ENCODE data around the gene FAM234B.

Gene FAM234B

GRCh38 chr12:13007496-13008233 lies 36.5 kb upstream of the FAM234B start:
- no peak for TF ChIP-seq Cebpa-rat (IDR thresholded peaks at IDR 0.05)
- Histone ChIP-seq H4K20me1 (no peaks in the 10 kb centered on the region), H3K9me3 (replicated peaks in 1 of 11) (no peaks in the 10 kb centered on the region), H3K36me3 (no peaks in the 10 kb centered on the region), H3K4me2 (no peak overlapping the region), H3K27me3 (peaks cover 0 to 10% (median 4%) of the 10 kb centered on the region in 11 experiments; a peak in 11 of 22 replicates), H3K4me1 (peaks cover 0 to 31% (median 0%) of the 10 kb centered on the region in 10 experiments; a peak in 6 of 20 replicates), H3K9ac (no peak overlapping the region), H3K4me3 (no peak overlapping the region), H3K27ac (no peak overlapping the region)

GRCh38 chr12:13008741-13009380 lies 35.3 kb upstream of the FAM234B start:
- no peak overlapping the region for H3K4me3 ChIP-seq
- no peak overlapping the region for H3K9ac ChIP-seq
- H3K27me3 ChIP-seq: no peaks in the 10 kb centered on the region
- no peak for TF ChIP-seq Cebpa-rat (IDR thresholded peaks at IDR 0.05)
- H3K4me1 ChIP-seq: peaks cover 0 to 32% (median 0%) of the 10 kb centered on the region in 10 experiments; a peak in 5 of 20 replicates
- H3K4me2 ChIP-seq: no peak overlapping the region
- H4K20me1 ChIP-seq: no peaks in the 10 kb centered on the region
- H3K9me3 ChIP-seq (replicated peaks in 1 of 11): no peaks in the 10 kb centered on the region
- no peak overlapping the region for H3K27ac ChIP-seq
- H3K36me3 ChIP-seq: no peaks in the 10 kb centered on the region

GRCh38 chr12:13011098-13011497 lies 33.1 kb upstream of the FAM234B start:
- H3K27ac ChIP-seq: no peak overlapping the region
- peaks cover 0 to 20% (median 0%) of the 10 kb centered on the region in 10 experiments; a peak in 5 of 20 replicates for H3K4me1 ChIP-seq
- no peaks in the 10 kb centered on the region for H4K20me1 ChIP-seq
- H3K36me3 ChIP-seq: no peaks in the 10 kb centered on the region
- H3K9ac ChIP-seq: no peak overlapping the region
- H3K4me2 ChIP-seq: no peak overlapping the region
- no peaks in the 10 kb centered on the region for H3K27me3 ChIP-seq
- no peak overlapping the region for H3K4me3 ChIP-seq
- no peaks in the 10 kb centered on the region for H3K9me3 ChIP-seq (replicated peaks in 1 of 11)
- no peak for TF ChIP-seq Cebpa-rat (IDR thresholded peaks at IDR 0.05)

GRCh38 chr12:13022851-13023271 lies 21.3 kb upstream of the FAM234B start:
- Histone ChIP-seq H3K27me3 (no peaks in the 10 kb centered on the region), H3K9me3 (replicated peaks in 1 of 11) (no peaks in the 10 kb centered on the region), H3K36me3 (no peaks in the 10 kb centered on the region), H3K4me1 (no peaks in the 10 kb centered on the region), H3K4me3 (no peak overlapping the region), H4K20me1 (no peaks in the 10 kb centered on the region), H3K27ac (no peak overlapping the region), H3K4me2 (no peak overlapping the region), H3K9ac (no peak overlapping the region)
- TF ChIP-seq Cebpa-rat (IDR thresholded peaks at IDR 0.05): no peak

- TF ChIP-seq Cebpa-rat (IDR thresholded peaks at IDR 0.05): no peak
- no peak overlapping the region for H3K4me3 ChIP-seq
- H4K20me1 ChIP-seq: no peaks in the 10 kb centered on the region
- no peaks in the 10 kb centered on the region for H3K36me3 ChIP-seq
- H3K9me3 ChIP-seq (replicated peaks in 1 of 11): no peaks in the 10 kb centered on the region
- H3K27me3 ChIP-seq: no peaks in the 10 kb centered on the region
- H3K4me1 ChIP-seq: peaks cover 0 to 10% (median 0%) of the 10 kb centered on the region in 10 experiments; a peak in 1 of 20 replicates
- H3K27ac ChIP-seq: no peak overlapping the region
- no peak overlapping the region for H3K9ac ChIP-seq
- H3K4me2 ChIP-seq: no peak overlapping the region
Observed at GRCh38 chr12:13023811-13024530, 20.2 kb upstream of the FAM234B start.

- no peak overlapping the region for H3K27ac ChIP-seq
- no peaks in the 10 kb centered on the region for H4K20me1 ChIP-seq
- no peak overlapping the region for H3K4me3 ChIP-seq
- H3K4me2 ChIP-seq: no peak overlapping the region
- H3K9ac ChIP-seq: no peak overlapping the region
- TF ChIP-seq Cebpa-rat (IDR thresholded peaks at IDR 0.05): no peak
- H3K27me3 ChIP-seq: no peaks in the 10 kb centered on the region
- H3K36me3 ChIP-seq: no peaks in the 10 kb centered on the region
- H3K9me3 ChIP-seq (replicated peaks in 1 of 11): no peaks in the 10 kb centered on the region
- H3K4me1 ChIP-seq: peaks cover 0 to 10% (median 0%) of the 10 kb centered on the region in 10 experiments; a peak in 1 of 20 replicates
Observed at GRCh38 chr12:13024531-13024916, 19.7 kb upstream of the FAM234B start.

GRCh38 chr12:13026286-13026685 lies 17.9 kb upstream of the FAM234B start:
- no peaks in the 10 kb centered on the region for H4K20me1 ChIP-seq
- no peak overlapping the region for H3K27ac ChIP-seq
- H3K36me3 ChIP-seq: no peaks in the 10 kb centered on the region
- H3K4me3 ChIP-seq: no peak overlapping the region
- TF ChIP-seq Cebpa-rat (IDR thresholded peaks at IDR 0.05): no peak
- H3K9ac ChIP-seq: no peak overlapping the region
- no peaks in the 10 kb centered on the region for H3K9me3 ChIP-seq (replicated peaks in 1 of 11)
- H3K4me2 ChIP-seq: no peak overlapping the region
- no peaks in the 10 kb centered on the region for H3K27me3 ChIP-seq
- peaks cover 0 to 10% (median 0%) of the 10 kb centered on the region in 10 experiments; a peak in 1 of 20 replicates for H3K4me1 ChIP-seq

- no peaks in the 10 kb centered on the region for H3K36me3 ChIP-seq
- no peak for TF ChIP-seq Cebpa-rat (IDR thresholded peaks at IDR 0.05)
- H3K27me3 ChIP-seq: no peaks in the 10 kb centered on the region
- no peaks in the 10 kb centered on the region for H3K9me3 ChIP-seq (replicated peaks in 1 of 11)
- H4K20me1 ChIP-seq: no peaks in the 10 kb centered on the region
- H3K4me2 ChIP-seq: no peak overlapping the region
- no peak overlapping the region for H3K27ac ChIP-seq
- no peak overlapping the region for H3K4me3 ChIP-seq
- no peak overlapping the region for H3K9ac ChIP-seq
- H3K4me1 ChIP-seq: peaks cover 0 to 10% (median 0%) of the 10 kb centered on the region in 10 experiments; a peak in 1 of 20 replicates
Observed at GRCh38 chr12:13027032-13027431, 17.1 kb upstream of the FAM234B start.

- no peak overlapping the region for H3K4me2 ChIP-seq
Observed at GRCh38 chr12:13027508-13027907, 16.7 kb upstream of the FAM234B start.

More at GRCh38 chr12:13027508-13027907, 16.7 kb upstream of the FAM234B start:
- no peaks in the 10 kb centered on the region for H3K27me3 ChIP-seq
- TF ChIP-seq Cebpa-rat (IDR thresholded peaks at IDR 0.05): no peak
- H3K9me3 ChIP-seq (replicated peaks in 1 of 11): no peaks in the 10 kb centered on the region
- H3K36me3 ChIP-seq: no peaks in the 10 kb centered on the region
- H3K4me3 ChIP-seq: no peak overlapping the region
- no peaks in the 10 kb centered on the region for H4K20me1 ChIP-seq
- peaks cover 0 to 10% (median 0%) of the 10 kb centered on the region in 10 experiments; a peak in 1 of 20 replicates for H3K4me1 ChIP-seq
- no peak overlapping the region for H3K9ac ChIP-seq
- no peak overlapping the region for H3K27ac ChIP-seq
